H9 (cell line): ENCODE results near the gene BCL6B. TPM values are rescaled to one million over a fixed set of nuclear protein-coding genes. Genes with fewer than 3 reads are reported as not detected.
A peak's percentile ranks its signal among the peaks of the same experiment; 100 is the strongest.

Experiments used
- DNase-seq: peaks from one replicate; pipeline ENCODE4 v3.0.0-alpha.2; 2017
- H2AFZ ChIP-seq: one replicate; pipeline ENCODE4 v1.6.1; 2013; ENCODE audit warnings: mild to moderate bottlenecking, low read length, control low read depth, moderate library complexity
- H2AK5ac ChIP-seq: 2 replicates; pipeline ENCODE4 v1.6.1; 2013; ENCODE audit warnings: low read length, control low read depth, mixed read lengths; ENCODE audit not compliant: insufficient read length
- H2BK120ac ChIP-seq: one replicate; pipeline ENCODE4 v1.6.1; 2013; ENCODE audit warnings: low read depth, mild to moderate bottlenecking, low read length, control low read depth, inconsistent platforms; ENCODE audit not compliant: poor library complexity, severe bottlenecking
- H2BK12ac ChIP-seq: 2 replicates; pipeline ENCODE4 v1.6.1; 2013; ENCODE audit warnings: low read length, control low read depth, mixed read lengths, low read depth; ENCODE audit not compliant: insufficient read length
- H2BK15ac ChIP-seq: 2 replicates; pipeline ENCODE4 v1.6.1; 2013; ENCODE audit warnings: low read depth, low read length, control low read depth
- H2BK20ac ChIP-seq: one replicate; pipeline ENCODE4 v1.6.1; 2013; ENCODE audit warnings: low read depth, mild to moderate bottlenecking, low read length, control low read depth, inconsistent platforms; ENCODE audit not compliant: poor library complexity, severe bottlenecking
- H2BK5ac ChIP-seq: 2 replicates; pipeline ENCODE4 v1.6.1; 2013; ENCODE audit warnings: low read length, control low read depth, mixed read lengths; ENCODE audit not compliant: insufficient read length
- H3K14ac ChIP-seq: 2 replicates; pipeline ENCODE4 v1.6.1; 2013; ENCODE audit warnings: low read length, control low read depth; ENCODE audit not compliant: insufficient read depth
- H3K18ac ChIP-seq: 2 replicates; pipeline ENCODE4 v1.6.1; 2013; ENCODE audit warnings: low read depth, mild to moderate bottlenecking, mixed read lengths, low read length, control low read depth; ENCODE audit not compliant: insufficient read length
- H3K23ac ChIP-seq: 2 replicates; pipeline ENCODE4 v1.6.1; 2013; ENCODE audit warnings: low read length, control low read depth, mixed read lengths, low read depth; ENCODE audit not compliant: insufficient read length
- H3K23me2 ChIP-seq: 2 replicates; pipeline ENCODE4 v1.6.1; 2013; ENCODE audit warnings: low read depth, mild to moderate bottlenecking, mixed read lengths, low read length, control low read depth; ENCODE audit not compliant: insufficient read length, poor library complexity, severe bottlenecking
- H3K27ac ChIP-seq: 2 replicates; pipeline ENCODE4 v1.5.1; 2013; ENCODE audit warnings: low read length, control low read depth, mixed read lengths, low read depth; ENCODE audit not compliant: insufficient read length
- H3K27me3 ChIP-seq: 2 replicates; pipeline ENCODE4 v1.6.1; 2013; ENCODE audit warnings: low read length, control low read depth, inconsistent platforms; ENCODE audit not compliant: insufficient read depth
- H3K4ac ChIP-seq: 2 replicates; pipeline ENCODE4 v1.6.1; 2013; ENCODE audit warnings: low read depth, mild to moderate bottlenecking, control low read depth, inconsistent platforms, low read length, moderate library complexity
- H3K4me1 ChIP-seq: 2 replicates; pipeline ENCODE4 v1.6.1; 2013; ENCODE audit warnings: low read length, control low read depth, inconsistent platforms; ENCODE audit not compliant: insufficient read depth
- H3K4me2 ChIP-seq: 2 replicates; pipeline ENCODE4 v1.6.1; 2013; ENCODE audit warnings: low read length, control low read depth, mixed read lengths; ENCODE audit not compliant: insufficient read length, insufficient read depth
- H3K56ac ChIP-seq: 2 replicates; pipeline ENCODE4 v1.6.1; 2013; ENCODE audit warnings: low read depth, mild to moderate bottlenecking, mixed read lengths, low read length, control low read depth; ENCODE audit not compliant: insufficient read length
- H3K79me1 ChIP-seq: 2 replicates; pipeline ENCODE4 v1.6.1; 2013; ENCODE audit warnings: low read depth, mild to moderate bottlenecking, moderate library complexity, low read length, control low read depth, inconsistent platforms; ENCODE audit not compliant: insufficient read depth, poor library complexity, severe bottlenecking
- H3K79me2 ChIP-seq: 2 replicates; pipeline ENCODE4 v1.6.1; 2013; ENCODE audit warnings: low read length, control low read depth, inconsistent platforms; ENCODE audit not compliant: insufficient read depth
- H3K9ac ChIP-seq: 2 replicates; pipeline ENCODE4 v1.6.1; 2013; ENCODE audit warnings: low read length, control low read depth, mixed read lengths; ENCODE audit not compliant: insufficient read length; ENCODE audit errors: extremely low read depth
- H3K9me3 ChIP-seq: one replicate; pipeline ENCODE4 v1.6.1; 2013; ENCODE audit warnings: low read depth, low read length, inconsistent platforms; ENCODE audit not compliant: control insufficient read depth
- H3T11ph ChIP-seq: one replicate; pipeline ENCODE4 v1.6.1; 2013; ENCODE audit warnings: mild to moderate bottlenecking, low read length, control low read depth, inconsistent platforms
- H4K20me1 ChIP-seq: one replicate; pipeline ENCODE4 v1.6.1; 2013; ENCODE audit not compliant: control insufficient read depth, insufficient read length, insufficient read depth
- H4K5ac ChIP-seq: 2 replicates; pipeline ENCODE4 v1.6.1; 2013; ENCODE audit warnings: low read depth, mild to moderate bottlenecking, mixed read lengths, low read length, control low read depth; ENCODE audit not compliant: insufficient read length
- H4K8ac ChIP-seq: replicated peaks from 2 replicates; pipeline ENCODE4 v1.6.1; 2013; ENCODE audit warnings: low read length, control low read depth, mixed read lengths, low read depth; ENCODE audit not compliant: insufficient read length
- H4K91ac ChIP-seq: 2 replicates; pipeline ENCODE4 v1.6.1; 2013; ENCODE audit warnings: low read depth, mild to moderate bottlenecking, moderate library complexity, mixed read lengths, low read length, control low read depth; ENCODE audit not compliant: insufficient read length
- H3K27ac Mint-ChIP-seq, 3 experiments: 2 replicates in 2 of 3; 3 replicates in 1 of 3; pipeline ENCODE4 v1.8.0; 2020 to 2021; ENCODE audit warnings: mixed read lengths in 3 of 3, mild to moderate bottlenecking in 1 of 3, moderate library complexity in 1 of 3
- H3K27me3 Mint-ChIP-seq: 2 replicates; pipeline ENCODE4 v1.8.0; 2021; ENCODE audit warnings: low read depth, mild to moderate bottlenecking, moderate library complexity, mixed read lengths
- H3K36me3 Mint-ChIP-seq, 3 experiments: 2 replicates in 2 of 3; 3 replicates in 1 of 3; pipeline ENCODE4 v1.8.0; 2020 to 2021; ENCODE audit warnings: low read depth in 3 of 3, mixed read lengths in 3 of 3; ENCODE audit not compliant: insufficient read depth in 1 of 3
- H3K4me1 Mint-ChIP-seq, 2 experiments: 2 replicates each; pipeline ENCODE4 v1.8.0; 2020; ENCODE audit warnings: mixed read lengths in 2 of 2
- H3K4me3 Mint-ChIP-seq, 2 experiments: 2 replicates in 1 of 2; 3 replicates in 1 of 2; pipeline ENCODE4 v1.8.0; 2020 to 2021; ENCODE audit warnings: mild to moderate bottlenecking in 2 of 2, mixed read lengths in 2 of 2, moderate library complexity in 1 of 2
- H3K9me3 Mint-ChIP-seq, 2 experiments: 2 replicates in 1 of 2; 3 replicates in 1 of 2; pipeline ENCODE4 v1.8.0; 2020; ENCODE audit warnings: mild to moderate bottlenecking in 2 of 2, mixed read lengths in 2 of 2, moderate library complexity in 1 of 2
- CTCF ChIP-seq: fragments of 200-600 bp; sonication (generic); conservative IDR thresholded peaks from 3 replicates; pipeline ENCODE4 v1.8.0; 2021; ENCODE audit warnings: antibody characterized with exemption, mild to moderate bottlenecking
- WGBS: extraction: QIAGEN DNeasy Blood & Tissue Kit; methylation state at CpG from one replicate; pipeline ENCODE4 v1.1.7; 2013; ENCODE audit warnings: missing lambda C conversion rate, low lambda C conversion rate, mixed read lengths; ENCODE audit not compliant: insufficient read length; ENCODE audit errors: extremely low coverage; 5-methylcytosine and 5-hydroxymethylcytosine counted together
- total RNA-seq: library from RNA; stranded (reverse); gene quantifications from 2 replicates; pipeline ENCODE4 v1.2.1, GENCODE V29; 2021

The BCL6B gene
- total RNA-seq, 1 experiment from 2014 or later, result 3.3 TPM

- Mint-ChIP-seq H3K27me3 (peaks cover 31% of the 10 kb centered on the region), H3K4me1 (peaks cover 14% of the 10 kb centered on the region in 2 experiments), H3K9me3 (0 out of 5 replicates have a peak, but pooled peaks cover 0 to 2% of the 10 kb centered on the region in 2 experiments), H3K36me3 (peaks cover 10 to 49% (median 27%) of the 10 kb centered on the region in 3 experiments), H3K4me3 (no peak overlapping the region), H3K27ac (no peak overlapping the region; a peak in 1 of 7 replicates)
- H3K23me2 ChIP-seq, result peaks cover 14% of the 10 kb centered on the region
- no peak overlapping the region for H4K91ac ChIP-seq
- H3K4ac ChIP-seq, result no peak overlapping the region
- H3K79me2 ChIP-seq, result no peaks in the 10 kb centered on the region
- H3K79me1 ChIP-seq, result no peaks in the 10 kb centered on the region
- H3T11ph ChIP-seq, result no peak overlapping the region
- no peak overlapping the region for H3K9ac ChIP-seq
- H3K4me1 ChIP-seq, result 0 out of 2 replicates have a peak, but pooled peaks cover 2% of the 10 kb centered on the region
- peak; percentile 57 for DNase-seq
- H3K27me3 ChIP-seq, result peaks cover 6% of the 10 kb centered on the region; the same call in 1 of the 2 replicates
- H3K14ac ChIP-seq, result no peak overlapping the region
- WGBS, result no CpG with 5 or more reads among the region's 29 CpGs
- no peaks in the 10 kb centered on the region for H4K20me1 ChIP-seq
- TF ChIP-seq CTCF, result no peak
- no peak overlapping the region for H2AFZ ChIP-seq
- no peak overlapping the region for H3K4me2 ChIP-seq
- no peak overlapping the region for H4K8ac ChIP-seq
- no peaks in the 10 kb centered on the region for H3K9me3 ChIP-seq
- H2BK120ac ChIP-seq, result no peak overlapping the region
- no peak overlapping the region for H2BK20ac ChIP-seq
- H4K5ac ChIP-seq, result no peak overlapping the region
- H2BK5ac ChIP-seq, result no peak overlapping the region
- H3K56ac ChIP-seq, result no peak overlapping the region
- no peak overlapping the region for H2BK12ac ChIP-seq
- no peak overlapping the region for H2BK15ac ChIP-seq
- H3K23ac ChIP-seq, result no peak overlapping the region
- no peak overlapping the region for H3K27ac ChIP-seq
- H3K18ac ChIP-seq, result no peak overlapping the region
- no peak overlapping the region for H2AK5ac ChIP-seq
These were observed 3.7 kb downstream of the BCL6B start for GRCh38 chr17:7026471-7027115.
